A673 (cell line): Measurements from ENCODE around the gene PARD6B. TPM values are rescaled to one million over a fixed set of nuclear protein-coding genes. Genes with fewer than 3 reads are reported as not detected.

ENCODE experiments used
- BruUV-seq: library from RNA; stranded (reverse); fragments of 400-500 nt; replicated peaks from 2 replicates; lab custom pipeline; 2021; lab: Mats Ljungman, UMichigan
- CTCF ChIA-PET: fragments of 300-600 bp; sonication (Branson Sonifier 250); formaldehyde crosslinking; loops from one replicate; lab custom pipeline; 2022; ENCODE audit warnings: antibody characterized with exemption; lab: Charles Lee
- POLR2A ChIA-PET: fragments of 300-600 bp; sonication (Branson Sonifier 250); formaldehyde crosslinking; loops from one replicate; lab custom pipeline; 2022; ENCODE audit warnings: antibody characterized with exemption; ENCODE audit not compliant: low non-redundant PET; lab: Charles Lee
- DNase-seq: peaks from one replicate; pipeline ENCODE4 v3.0.0-alpha.2; 2015; ENCODE audit warnings: low spot score
- H3K27ac ChIP-seq: fragments of 200-600 bp; sonication (generic); 2 replicates; pipeline ENCODE4 v1.5.1; 2016; ENCODE audit warnings: mixed run types, low read depth, mild to moderate bottlenecking, mixed read lengths, antibody characterized with exemption, low read length; ENCODE audit not compliant: poor library complexity, severe bottlenecking
- H3K27me3 ChIP-seq: fragments of 200-600 bp; sonication (generic); replicated peaks from 2 replicates; pipeline ENCODE4 v1.6.1; 2017; ENCODE audit warnings: mixed run types, low read depth, mild to moderate bottlenecking, mixed read lengths, antibody characterized with exemption, low read length; ENCODE audit not compliant: insufficient read depth, poor library complexity
- H3K36me3 ChIP-seq: fragments of 200-600 bp; sonication (generic); 2 replicates; pipeline ENCODE4 v1.6.1; 2016; ENCODE audit warnings: mixed run types, mild to moderate bottlenecking, mixed read lengths, antibody characterized with exemption, low read length; ENCODE audit not compliant: insufficient read depth, poor library complexity, severe bottlenecking
- H3K4me1 ChIP-seq: fragments of 200-600 bp; sonication (generic); 2 replicates; pipeline ENCODE4 v1.6.1; 2017; ENCODE audit warnings: mixed run types, mild to moderate bottlenecking, mixed read lengths, antibody characterized with exemption, low read length; ENCODE audit not compliant: insufficient read depth, poor library complexity, severe bottlenecking
- H3K4me3 ChIP-seq: fragments of 200-600 bp; sonication (generic); 2 replicates; pipeline ENCODE4 v1.5.1; 2016; ENCODE audit warnings: low read depth, mixed run types, mild to moderate bottlenecking, mixed read lengths, low read length; ENCODE audit not compliant: poor library complexity, severe bottlenecking
- H3K9me3 ChIP-seq: fragments of 200-600 bp; sonication (generic); 2 replicates; pipeline ENCODE4 v1.6.1; 2016; ENCODE audit warnings: mixed run types, low read depth, mild to moderate bottlenecking, mixed read lengths, antibody characterized with exemption, low read length; ENCODE audit not compliant: poor library complexity, severe bottlenecking
- EZH2 ChIP-seq: fragments of 200-600 bp; sonication (generic); IDR thresholded peaks from 2 replicates; pipeline ENCODE4 v1.6.1; 2017; ENCODE audit warnings: borderline replicate concordance, low read depth, mild to moderate bottlenecking, mixed read lengths, antibody characterized with exemption, low read length; ENCODE audit not compliant: poor library complexity, severe bottlenecking
- intact Hi-C: fragments of 100-400 bp; cut with micrococcal nuclease; formaldehyde crosslinking; loops from one replicate; pipeline ENCODE4 v1.10.0; 2022; ENCODE audit not compliant: unreplicated experiment
- total RNA-seq: library from RNA; stranded (reverse); gene quantifications from 2 replicates; pipeline ENCODE4 v1.2.3, GENCODE V29; 2021
- TF ChIP-seq, protein P1 (sequence below): fragments of 300-800, 200-600 bp; sonication (generic); conservative IDR thresholded peaks from 2 replicates; pipeline ENCODE4 v1.5.1; 2017; ENCODE audit warnings: low read depth, mild to moderate bottlenecking, antibody characterized with exemption, low read length, moderate library complexity, mixed read lengths

The PARD6B gene
- total RNA-seq, 1 experiment from 2014 or later = 28.1 TPM

DNA sequence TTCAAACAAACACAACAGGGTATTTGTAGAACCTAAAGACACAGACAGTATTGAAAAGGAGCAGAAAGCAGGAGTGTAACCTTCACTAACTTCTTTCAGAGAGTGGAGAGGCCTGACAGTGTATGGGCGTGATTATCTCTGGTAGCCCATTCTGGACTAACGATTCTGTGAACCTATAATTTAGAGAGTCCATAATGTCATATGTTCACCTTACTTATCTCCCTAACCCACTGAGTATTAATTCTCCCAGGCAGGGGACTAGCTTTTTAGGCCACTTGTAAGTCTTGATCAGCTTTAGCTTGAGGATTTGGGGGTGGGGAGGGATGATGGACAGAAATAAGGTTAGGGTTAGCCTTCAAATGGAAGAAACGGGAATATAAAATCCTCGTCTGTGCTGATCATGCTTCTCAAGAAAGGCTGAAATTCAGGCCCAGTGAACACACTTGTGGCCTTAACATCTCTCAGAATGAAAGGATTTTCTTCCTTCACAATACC is 2.8 kb upstream of the PARD6B start:
- TF ChIP-seq EZH2 = no peak
- TF ChIP-seq, protein P1, sequence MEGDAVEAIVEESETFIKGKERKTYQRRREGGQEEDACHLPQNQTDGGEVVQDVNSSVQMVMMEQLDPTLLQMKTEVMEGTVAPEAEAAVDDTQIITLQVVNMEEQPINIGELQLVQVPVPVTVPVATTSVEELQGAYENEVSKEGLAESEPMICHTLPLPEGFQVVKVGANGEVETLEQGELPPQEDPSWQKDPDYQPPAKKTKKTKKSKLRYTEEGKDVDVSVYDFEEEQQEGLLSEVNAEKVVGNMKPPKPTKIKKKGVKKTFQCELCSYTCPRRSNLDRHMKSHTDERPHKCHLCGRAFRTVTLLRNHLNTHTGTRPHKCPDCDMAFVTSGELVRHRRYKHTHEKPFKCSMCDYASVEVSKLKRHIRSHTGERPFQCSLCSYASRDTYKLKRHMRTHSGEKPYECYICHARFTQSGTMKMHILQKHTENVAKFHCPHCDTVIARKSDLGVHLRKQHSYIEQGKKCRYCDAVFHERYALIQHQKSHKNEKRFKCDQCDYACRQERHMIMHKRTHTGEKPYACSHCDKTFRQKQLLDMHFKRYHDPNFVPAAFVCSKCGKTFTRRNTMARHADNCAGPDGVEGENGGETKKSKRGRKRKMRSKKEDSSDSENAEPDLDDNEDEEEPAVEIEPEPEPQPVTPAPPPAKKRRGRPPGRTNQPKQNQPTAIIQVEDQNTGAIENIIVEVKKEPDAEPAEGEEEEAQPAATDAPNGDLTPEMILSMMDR = no peak
- intact Hi-C loops = no loop called here
- H3K27me3 ChIP-seq = no peaks in the 10 kb centered on the region
- peaks cover 22% of the 10 kb centered on the region for H3K4me1 ChIP-seq
- ChIA-PET POLR2A (no interaction called here), CTCF (interaction anchor here (0.6 kb wide), 1 partner anchor 550 kb away, joined by 3 read pairs; no protein-coding TSS in a partner anchor)
- no TSS peak for BruUV-seq
- DNase-seq = no peak
- no peak overlapping the region for H3K27ac ChIP-seq
- no peaks in the 10 kb centered on the region for H3K36me3 ChIP-seq
- H3K4me3 ChIP-seq = no peak overlapping the region
- H3K9me3 ChIP-seq = no peaks in the 10 kb centered on the region

DNA sequence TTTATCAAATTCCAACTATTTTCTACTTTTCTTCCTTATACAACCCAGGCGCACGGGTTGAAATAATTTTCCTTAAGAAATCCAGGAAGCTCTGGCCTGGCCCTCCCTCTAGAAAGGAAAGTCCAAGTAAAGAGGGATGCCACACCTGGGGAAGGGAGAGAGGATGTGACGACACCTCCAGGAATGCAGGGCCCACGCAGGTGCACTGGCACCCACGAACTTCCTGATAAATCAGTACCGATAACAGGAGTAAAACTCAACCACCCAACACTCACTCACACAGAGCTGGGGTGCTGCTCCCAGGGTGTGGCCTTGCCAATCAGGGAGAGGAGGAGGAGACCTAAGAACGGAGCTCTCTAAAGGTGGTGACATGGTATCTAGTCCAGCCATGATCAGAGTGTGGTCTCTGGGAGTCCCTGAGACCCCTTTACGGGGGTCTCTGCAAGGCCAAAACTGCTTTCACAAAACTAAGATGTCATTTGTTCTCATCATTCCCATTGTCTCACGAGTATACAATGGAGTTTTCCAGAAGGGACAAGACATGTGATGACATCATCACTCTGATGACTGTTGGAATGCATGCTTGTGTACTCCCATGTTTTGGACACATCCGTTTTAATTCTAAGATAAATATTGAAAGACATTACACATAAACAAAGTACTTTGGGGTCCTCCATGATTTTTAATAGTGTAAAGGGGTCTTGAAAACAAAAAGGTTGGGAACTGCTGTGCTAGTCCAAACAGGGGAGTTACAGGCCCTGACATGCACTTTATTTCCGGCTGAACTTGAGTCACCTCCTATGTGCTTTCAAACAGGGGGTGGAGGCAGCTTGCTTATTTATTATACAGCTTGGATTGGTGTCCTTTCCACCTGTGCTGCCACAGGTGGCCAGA is 2.2 kb upstream of the PARD6B start:
- peaks cover 24% of the 10 kb centered on the region for H3K4me1 ChIP-seq
- intact Hi-C loops = no loop called here
- no peak overlapping the region for H3K27ac ChIP-seq
- TF ChIP-seq EZH2 = no peak
- TF ChIP-seq, protein P1 = no peak
- no peaks in the 10 kb centered on the region for H3K36me3 ChIP-seq
- H3K27me3 ChIP-seq = no peaks in the 10 kb centered on the region
- DNase-seq = no peak
- no TSS peak for BruUV-seq
- no peaks in the 10 kb centered on the region for H3K9me3 ChIP-seq
- ChIA-PET CTCF (no interaction called here), POLR2A (no interaction called here)
- no peak overlapping the region for H3K4me3 ChIP-seq

DNA sequence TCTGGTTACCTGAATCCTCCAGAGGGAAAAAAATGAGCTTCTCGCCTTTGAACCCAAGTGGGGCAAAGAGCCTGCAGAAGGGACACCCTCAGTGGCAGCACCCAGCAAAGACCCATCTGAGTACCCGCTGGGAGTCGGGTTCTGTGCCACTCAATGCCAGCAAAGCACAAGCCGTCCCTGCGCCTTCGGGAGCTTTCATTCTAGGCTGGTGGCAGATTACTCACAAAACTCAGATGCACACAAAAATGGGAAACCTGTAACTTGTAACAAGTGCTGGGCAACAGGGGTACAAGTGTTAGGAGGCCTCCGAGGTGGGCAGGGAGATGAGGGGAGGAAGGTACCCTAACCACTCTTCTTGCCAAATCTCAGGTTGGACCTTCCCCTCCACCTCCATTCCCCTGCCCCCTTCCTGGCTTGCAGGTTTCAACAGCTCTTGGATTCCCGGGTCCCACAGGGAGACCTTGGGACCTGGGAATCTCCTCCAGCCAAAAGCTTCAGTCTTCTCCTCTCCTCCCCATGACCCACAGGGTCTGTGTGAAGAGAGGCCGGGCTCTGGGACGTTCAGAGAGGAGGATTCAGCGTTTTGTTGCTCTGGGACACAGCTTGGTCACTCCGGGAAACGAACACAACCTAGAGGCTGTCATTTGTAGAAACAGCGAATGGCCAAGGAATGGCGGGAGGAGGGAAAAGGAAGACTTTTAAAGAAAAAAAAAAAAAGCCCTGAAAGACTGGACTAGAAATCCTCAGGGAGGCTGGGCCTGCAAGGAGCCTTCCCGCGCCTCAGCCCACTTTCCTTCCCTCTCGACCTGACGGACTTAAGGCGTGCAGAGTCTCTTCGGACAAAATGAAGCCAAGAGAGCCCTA is 1.2 kb upstream of the PARD6B start:
- H3K27me3 ChIP-seq = no peaks in the 10 kb centered on the region
- peak overlapping the region; percentile 94 for H3K4me3 ChIP-seq
- H3K9me3 ChIP-seq = no peaks in the 10 kb centered on the region
- POLR2A ChIA-PET = no interaction called here
- H3K36me3 ChIP-seq = peaks cover 4% of the 10 kb centered on the region
- no peak for DNase-seq
- no peak for TF ChIP-seq EZH2
- TF ChIP-seq, protein P1 = no peak
- intact Hi-C loops = loop anchor here (2.0 kb wide), 1 partner anchor 39 kb away; the partner anchor contains the start of gene RIPOR3
- H3K27ac ChIP-seq = peak overlapping the region; percentile 33
- no TSS peak for BruUV-seq
- CTCF ChIA-PET = interaction anchor here (0.5 to 1.4 kb wide), 2 partner anchors 13 to 142 kb away, joined by 4 to 6 read pairs; no protein-coding TSS in a partner anchor
- peaks cover 24% of the 10 kb centered on the region for H3K4me1 ChIP-seq
